IMR-90 (cell line): ENCODE measurements around the gene TEDC2. TPM values are rescaled to one million over a fixed set of nuclear protein-coding genes. Genes with fewer than 3 reads are reported as not detected.

Experiments used
- ATAC-seq: fragments of 200-7000 bp; cut with Tn5 transposase; 2 replicates; pipeline ENCODE4 v1.9.1; 2020; ENCODE audit warnings: low read depth, mild to moderate bottlenecking, moderate library complexity
- BruUV-seq: library from RNA; stranded (reverse); fragments of 400-500 nt; replicated peaks from 2 replicates; lab custom pipeline; 2021; lab: Mats Ljungman, UMichigan
- CTCF ChIA-PET: fragments of 300-600 bp; formaldehyde crosslinking; extraction: SDS; loops from one replicate; lab custom pipeline; 2021; ENCODE audit warnings: antibody characterized with exemption; lab: Yijun Ruan, JAX
- POLR2A ChIA-PET: fragments of 300-600 bp; sonication (Branson Sonifier 250); formaldehyde crosslinking; loops from one replicate; lab custom pipeline; 2022; ENCODE audit warnings: antibody characterized with exemption; ENCODE audit not compliant: unreplicated experiment; lab: Charles Lee
- DNase-seq: peaks from one replicate; pipeline ENCODE4 v3.0.0; 2013
- H2AFZ ChIP-seq: replicated peaks from 2 replicates; pipeline ENCODE3; 2013; ENCODE audit warnings: low read length, mild to moderate bottlenecking; ENCODE audit not compliant: poor library complexity
- H2AK5ac ChIP-seq: 2 replicates; pipeline ENCODE4 v1.6.1; 2013; ENCODE audit warnings: low read depth, low read length, inconsistent platforms
- H2AK9ac ChIP-seq: replicated peaks from 2 replicates; pipeline ENCODE3; 2013; ENCODE audit warnings: mild to moderate bottlenecking, low read depth, low read length, moderate library complexity; ENCODE audit not compliant: poor library complexity
- H2BK120ac ChIP-seq: 2 replicates; pipeline ENCODE4 v1.6.1; 2013; ENCODE audit warnings: low read depth, low read length, inconsistent platforms
- H2BK15ac ChIP-seq: 3 replicates; pipeline ENCODE4 v1.6.1; 2013; ENCODE audit warnings: low read depth, low read length, inconsistent platforms
- H2BK20ac ChIP-seq: 2 replicates; pipeline ENCODE4 v1.6.1; 2013; ENCODE audit warnings: low read depth, mild to moderate bottlenecking, inconsistent platforms, low read length, moderate library complexity
- H2BK5ac ChIP-seq: 2 replicates; pipeline ENCODE4 v1.6.1; 2013; ENCODE audit warnings: mild to moderate bottlenecking, low read depth, low read length, inconsistent platforms; ENCODE audit not compliant: poor library complexity, severe bottlenecking
- H3K14ac ChIP-seq: replicated peaks from 2 replicates; pipeline ENCODE4 v1.6.1; 2013; ENCODE audit warnings: low read depth, low read length, inconsistent platforms
- H3K18ac ChIP-seq: 2 replicates; pipeline ENCODE4 v1.6.1; 2013; ENCODE audit warnings: low read depth, low read length, control low read depth
- H3K23ac ChIP-seq: 2 replicates; pipeline ENCODE4 v1.6.1; 2013; ENCODE audit warnings: low read depth, low read length, inconsistent platforms
- H3K27ac ChIP-seq: 2 replicates; pipeline ENCODE4 v1.5.1; 2013; ENCODE audit warnings: mild to moderate bottlenecking, control low read depth, low read length; ENCODE audit not compliant: insufficient read depth
- H3K27me3 ChIP-seq: 2 replicates; pipeline ENCODE4 v1.6.1; 2013; ENCODE audit warnings: low read length; ENCODE audit not compliant: control insufficient read depth, insufficient read depth
- H3K36me3 ChIP-seq: 2 replicates; pipeline ENCODE4 v1.6.1; 2013; ENCODE audit warnings: low read length, mixed read lengths; ENCODE audit not compliant: control insufficient read depth, insufficient read depth
- H3K4ac ChIP-seq: 2 replicates; pipeline ENCODE4 v1.6.1; 2013; ENCODE audit warnings: low read depth, low read length, inconsistent platforms
- H3K4me1 ChIP-seq: 2 replicates; pipeline ENCODE4 v1.6.1; 2013; ENCODE audit warnings: low read length, mixed read lengths; ENCODE audit not compliant: control insufficient read depth, insufficient read depth
- H3K4me2 ChIP-seq: 2 replicates; pipeline ENCODE4 v1.6.1; 2013; ENCODE audit warnings: low read depth, mild to moderate bottlenecking, control low read depth, low read length, moderate library complexity
- H3K4me3 ChIP-seq: 2 replicates; pipeline ENCODE4 v1.5.1; 2013; ENCODE audit warnings: low read depth, mild to moderate bottlenecking, control low read depth, low read length, moderate library complexity; ENCODE audit not compliant: insufficient read depth
- H3K56ac ChIP-seq: 2 replicates; pipeline ENCODE4 v1.6.1; 2013; ENCODE audit warnings: low read length, inconsistent platforms; ENCODE audit not compliant: insufficient read depth; ENCODE audit errors: extremely low read depth
- H3K79me1 ChIP-seq, 2 experiments: 2 replicates each; pipeline ENCODE4 v1.6.1; 2013; ENCODE audit warnings: low read length in 2 of 2, inconsistent platforms in 1 of 2, low read depth in 1 of 2
- H3K9ac ChIP-seq: 2 replicates; pipeline ENCODE4 v1.6.1; 2013; ENCODE audit warnings: low read depth, low read length, control low read depth
- H3K9me1 ChIP-seq: 2 replicates; pipeline ENCODE4 v1.6.1; 2013; ENCODE audit warnings: low read length, inconsistent platforms; ENCODE audit not compliant: insufficient read depth
- H3K9me3 ChIP-seq: 2 replicates; pipeline ENCODE4 v1.6.1; 2013; ENCODE audit warnings: low read length; ENCODE audit not compliant: control insufficient read depth, insufficient read depth
- H4K20me1 ChIP-seq: 2 replicates; pipeline ENCODE4 v1.6.1; 2013; ENCODE audit warnings: low read length, inconsistent platforms; ENCODE audit not compliant: insufficient read depth
- H4K5ac ChIP-seq: 2 replicates; pipeline ENCODE4 v1.6.1; 2013; ENCODE audit warnings: mild to moderate bottlenecking, low read depth, low read length, control low read depth
- H4K8ac ChIP-seq, 2 experiments: 2 replicates each; pipeline ENCODE4 v1.6.1; 2013; ENCODE audit warnings: low read depth in 2 of 2, low read length in 2 of 2, control low read depth in 1 of 2, inconsistent platforms in 1 of 2
- H4K91ac ChIP-seq: 2 replicates; pipeline ENCODE4 v1.6.1; 2013; ENCODE audit warnings: low read depth, low read length, inconsistent platforms; ENCODE audit not compliant: insufficient read depth
- BHLHE40 ChIP-seq: fragments of 150-350 bp; IDR thresholded peaks from 2 replicates; pipeline ENCODE4 v1.6.1; 2016; ENCODE audit warnings: mild to moderate bottlenecking, low read depth, low read length
- CEBPB ChIP-seq: IDR thresholded peaks from 2 replicates; pipeline ENCODE4 v1.6.1; 2012; ENCODE audit warnings: low read depth, low read length, improper control_type of control experiment
- CHD1 ChIP-seq: IDR thresholded peaks from 2 replicates; pipeline ENCODE4 v1.6.1; 2012; ENCODE audit warnings: low read depth, low read length, improper control_type of control experiment
- FOS ChIP-seq: fragments of 150-350 bp; IDR thresholded peaks from 2 replicates; pipeline ENCODE4 v1.6.1; 2016; ENCODE audit warnings: low read depth, low read length
- MAZ ChIP-seq: IDR thresholded peaks from 2 replicates; pipeline ENCODE4 v1.6.1; 2012; ENCODE audit warnings: low read depth, mild to moderate bottlenecking, low read length, improper control_type of control experiment, moderate library complexity, borderline replicate concordance
- NFE2L2 ChIP-seq: fragments of 150-350 bp; IDR thresholded peaks from 2 replicates; pipeline ENCODE4 v1.6.1; 2016; ENCODE audit warnings: low read depth, mild to moderate bottlenecking, low read length
- POLR2A ChIP-seq: IDR thresholded peaks from 2 replicates; pipeline ENCODE4 v1.6.1; 2012; ENCODE audit warnings: mild to moderate bottlenecking, low read depth, low read length
- RCOR1 ChIP-seq: IDR thresholded peaks from 2 replicates; pipeline ENCODE4 v1.6.1; 2012; ENCODE audit warnings: mild to moderate bottlenecking, low read length, improper control_type of control experiment; ENCODE audit not compliant: insufficient replicate concordance
- RFX5 ChIP-seq: IDR thresholded peaks from 2 replicates; pipeline ENCODE4 v1.8.0; 2012; ENCODE audit warnings: low read depth, mild to moderate bottlenecking, low read length, moderate library complexity
- WGBS, 2 experiments: methylation state at CpG; one replicate each; pipeline versions ENCODE4 v1.1.5 to v1.1.7; 2013; ENCODE audit warnings: missing lambda C conversion rate in 2 of 2; ENCODE audit not compliant: insufficient read length in 1 of 2; ENCODE audit errors: extremely low coverage in 2 of 2; 5-methylcytosine and 5-hydroxymethylcytosine counted together
- dilution Hi-C: fragments of 300-500 bp; cut with HindIII; formaldehyde crosslinking; loops from one replicate; pipeline ENCODE4 v1.14.3; 2018; ENCODE audit warnings: low sequenced_read_pairs; ENCODE audit not compliant: unreplicated experiment
- in situ Hi-C: fragments of 300-500 bp; cut with MboI; formaldehyde crosslinking; loops from 3 replicates; pipeline ENCODE4 v1.14.3; 2019; ENCODE audit warnings: low sequenced_read_pairs, inconsistent platforms, mixed read lengths
- intact Hi-C: fragments of 100-400 bp; cut with micrococcal nuclease; formaldehyde crosslinking; loops from 2 replicates; pipeline ENCODE4 v1.10.0; 2022
- polyA plus RNA-seq, 3 experiments: library from polyadenylated mRNA; depleted of rRNA; stranded (reverse); fragments of >200 nt; gene quantifications; 2 replicates each; pipeline ENCODE4 v1.2.3, GENCODE V29; 2012; ENCODE audit warnings: low replicate concordance in 1 of 3
- total RNA-seq: library from RNA; depleted of rRNA; stranded (reverse); fragments of >200 nt; gene quantifications from 2 replicates; pipeline ENCODE4 v1.2.3, GENCODE V29; 2012
- TF ChIP-seq, protein P1 (sequence below): fragments of 150-350 bp; IDR thresholded peaks from 2 replicates; pipeline ENCODE4 v1.6.1; 2017; ENCODE audit warnings: mild to moderate bottlenecking, antibody characterized with exemption, low read length, low read depth

The TEDC2 gene
- total and polyA plus RNA-seq, 2 of the 4 experiments (the other 2 are of a cell fraction), result 3.6 to 7.3 TPM

- no peak overlapping the region for H2BK5ac ChIP-seq
- no peak overlapping the region for H2BK15ac ChIP-seq
- no peak overlapping the region for H2AFZ ChIP-seq
- no peak overlapping the region for H2BK120ac ChIP-seq
- 92% methylated on average over 5 of the region's 33 CpGs; no CpG with 5 or more reads in 1 of the 2 experiments for WGBS, 2 experiments
- H3K27me3 ChIP-seq, result no peaks in the 10 kb centered on the region
- H3K9me1 ChIP-seq, result peaks cover 11% of the 10 kb centered on the region; the same call in 1 of the 2 replicates
- H3K9ac ChIP-seq, result no peak overlapping the region
- no peak overlapping the region for H4K91ac ChIP-seq
- H3K4me2 ChIP-seq, result no peak overlapping the region
- intact Hi-C loops, result no loop called here
- in situ Hi-C loops, result no loop called here
- H2AK5ac ChIP-seq, result no peak overlapping the region
- H4K5ac ChIP-seq, result no peak overlapping the region
- peak overlapping the region; percentile 45 for H2AK9ac ChIP-seq
- no peak for ATAC-seq
- no peak overlapping the region for H3K27ac ChIP-seq
- H3K14ac ChIP-seq, result no peak overlapping the region
- H3K4me3 ChIP-seq, result no peak overlapping the region
- H3K56ac ChIP-seq, result no peak overlapping the region
- H3K18ac ChIP-seq, result no peak overlapping the region
- H3K4ac ChIP-seq, result no peak overlapping the region
- no peak for DNase-seq
- dilution Hi-C loops, result no loop called here
- H4K20me1 ChIP-seq, result peaks cover 21% of the 10 kb centered on the region
- H4K8ac ChIP-seq, result no peak overlapping the region
- H3K79me1 ChIP-seq, result peaks cover 37 to 75% of the 10 kb centered on the region in 2 experiments
- no peak for TF ChIP-seq BHLHE40
- no peak for TF ChIP-seq RCOR1
- no peak for TF ChIP-seq CHD1
- TF ChIP-seq RFX5, result no peak
- TF ChIP-seq FOS, result no peak
- TF ChIP-seq POLR2A, result no peak
- no peak for TF ChIP-seq MAZ
- TF ChIP-seq NFE2L2, result no peak
- TF ChIP-seq, protein P1, sequence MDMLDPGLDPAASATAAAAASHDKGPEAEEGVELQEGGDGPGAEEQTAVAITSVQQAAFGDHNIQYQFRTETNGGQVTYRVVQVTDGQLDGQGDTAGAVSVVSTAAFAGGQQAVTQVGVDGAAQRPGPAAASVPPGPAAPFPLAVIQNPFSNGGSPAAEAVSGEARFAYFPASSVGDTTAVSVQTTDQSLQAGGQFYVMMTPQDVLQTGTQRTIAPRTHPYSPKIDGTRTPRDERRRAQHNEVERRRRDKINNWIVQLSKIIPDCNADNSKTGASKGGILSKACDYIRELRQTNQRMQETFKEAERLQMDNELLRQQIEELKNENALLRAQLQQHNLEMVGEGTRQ, result no peak
- TF ChIP-seq CEBPB, result no peak
- BruUV-seq, result no TSS peak
- ChIA-PET POLR2A (no interaction called here), CTCF (interaction anchor here (0.5 kb wide), 1 partner anchor 45 kb away, joined by 3 read pairs; no protein-coding TSS in a partner anchor)
- H3K4me1 ChIP-seq, result peaks cover 28% of the 10 kb centered on the region
- no peak overlapping the region for H3K23ac ChIP-seq
- peaks cover 2% of the 10 kb centered on the region; the same call in 1 of the 2 replicates for H3K36me3 ChIP-seq
- no peaks in the 10 kb centered on the region for H3K9me3 ChIP-seq
- H2BK20ac ChIP-seq, result no peak overlapping the region
Measured at GRCh38 chr16:2485811-2486507, 26.1 kb downstream of the TEDC2 start.
